ENCODE data around the gene STARD13.
"Not testable (repeated sequence)": the region's sequence is repeated elsewhere in the genome, so short reads cannot be mapped to it uniquely, and the experiment has no call there.

STARD13 gene

GRCh38 chr13:33250609-33251008 is 34.9 kb downstream of the STARD13 start:
- DNase-seq: no peak

DNA sequence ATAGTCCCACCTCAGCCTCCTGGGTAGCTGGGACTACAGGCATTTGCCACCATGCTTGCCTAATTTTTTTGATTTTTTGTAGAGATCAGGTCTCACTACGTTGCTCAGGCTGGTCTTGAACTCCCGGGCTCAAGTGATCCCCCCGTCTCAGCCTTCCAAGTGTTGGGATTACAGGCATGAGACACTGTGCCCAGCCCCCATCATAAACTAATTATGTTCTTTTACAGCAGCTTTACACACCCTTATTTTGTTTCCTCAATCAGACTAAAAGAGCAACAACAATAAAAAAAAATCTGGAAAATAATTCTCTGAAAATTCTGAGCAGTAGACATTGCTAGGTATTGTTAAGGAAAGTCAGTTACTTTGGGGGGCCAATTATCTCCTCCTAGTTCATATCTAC is 35.7 kb downstream of the STARD13 start:
- DNase-seq: no peak

- no peak for DNase-seq
Observed at GRCh38 chr13:33249066-33249465, 36.5 kb downstream of the STARD13 start.

DNA sequence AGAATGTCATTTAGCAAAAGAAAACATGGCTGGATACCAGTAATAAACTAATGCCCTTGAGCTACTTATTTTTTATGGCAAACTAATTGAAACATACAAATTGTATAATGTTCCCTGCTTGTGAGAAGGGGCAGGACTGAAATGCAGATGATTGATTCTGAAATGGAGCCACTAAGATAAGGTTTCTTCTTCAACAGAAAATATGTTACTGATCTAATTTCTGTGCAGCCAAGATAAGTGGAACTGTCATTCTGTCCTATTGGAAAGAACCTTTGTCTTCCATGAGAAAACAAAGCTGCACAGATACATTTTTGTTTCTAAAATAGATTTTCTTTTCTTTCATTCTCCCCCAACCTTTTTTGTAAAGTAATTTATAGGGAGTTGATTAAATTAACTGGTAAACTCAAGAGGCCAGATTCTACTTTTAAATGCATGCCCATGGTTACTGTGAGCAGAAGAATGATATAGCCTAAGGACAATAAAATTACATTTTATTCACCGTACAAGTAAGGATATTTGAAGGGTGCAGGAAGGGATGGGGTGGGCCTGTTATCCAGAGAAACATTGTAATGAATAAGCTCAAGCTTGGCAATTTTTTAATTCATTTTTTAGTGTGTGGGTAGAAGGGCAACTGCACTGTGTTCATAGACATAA is 39.9 kb downstream of the STARD13 start:
- no peak for DNase-seq

- no peak for DNase-seq
Observed at GRCh38 chr13:33244907-33245287, 40.7 kb downstream of the STARD13 start.

GRCh38 chr13:33244210-33244906 is 41.2 kb downstream of the STARD13 start:
- DNase-seq: no peak

- no peak for DNase-seq
Observed at GRCh38 chr13:33242984-33243617, 42.5 kb downstream of the STARD13 start.

- not testable (repeated sequence) for DNase-seq
Observed at GRCh38 chr13:33242372-33242771, 43.2 kb downstream of the STARD13 start.

- no peak for DNase-seq
Observed at GRCh38 chr13:33236021-33236420, 49.5 kb downstream of the STARD13 start.

DNA sequence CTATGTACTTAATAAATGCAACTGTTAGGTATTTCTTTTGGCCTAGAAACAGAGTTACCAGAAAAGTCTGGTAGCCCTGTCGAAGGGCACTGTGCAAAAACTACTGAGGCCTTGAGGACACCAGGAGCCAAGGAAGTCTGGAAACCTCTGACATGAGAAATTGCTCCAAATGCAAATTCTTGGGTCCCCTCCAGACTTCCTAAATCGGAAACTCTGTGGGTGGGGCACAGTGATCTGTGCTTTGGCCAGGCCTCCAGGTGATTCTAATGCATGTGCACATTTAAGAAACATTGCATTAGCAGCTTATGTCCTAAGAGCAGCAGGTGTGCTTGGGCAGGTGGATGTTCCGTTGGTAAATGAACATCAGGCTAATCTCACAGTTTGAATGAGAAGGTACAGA is 50.0 kb downstream of the STARD13 start:
- DNase-seq: no peak

DNA sequence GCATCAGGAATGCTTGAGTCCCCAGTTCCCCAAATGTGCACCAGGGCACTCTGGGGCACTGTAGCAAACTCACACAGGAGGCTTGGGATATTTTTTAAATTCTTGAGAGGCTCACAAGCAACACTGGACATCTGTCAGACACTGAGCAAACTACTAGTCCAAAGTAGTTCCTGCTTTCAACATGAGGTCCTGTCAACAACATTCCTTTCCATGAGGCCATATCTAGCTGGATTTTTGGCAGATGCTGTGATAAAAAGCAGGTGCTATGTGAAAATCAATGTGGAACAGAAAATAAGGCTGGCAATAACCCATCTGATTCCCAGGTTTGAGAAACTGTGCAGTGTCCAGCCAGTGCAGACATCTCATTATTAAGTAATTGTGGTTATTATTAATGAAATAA is 50.5 kb downstream of the STARD13 start:
- DNase-seq: no peak

DNA sequence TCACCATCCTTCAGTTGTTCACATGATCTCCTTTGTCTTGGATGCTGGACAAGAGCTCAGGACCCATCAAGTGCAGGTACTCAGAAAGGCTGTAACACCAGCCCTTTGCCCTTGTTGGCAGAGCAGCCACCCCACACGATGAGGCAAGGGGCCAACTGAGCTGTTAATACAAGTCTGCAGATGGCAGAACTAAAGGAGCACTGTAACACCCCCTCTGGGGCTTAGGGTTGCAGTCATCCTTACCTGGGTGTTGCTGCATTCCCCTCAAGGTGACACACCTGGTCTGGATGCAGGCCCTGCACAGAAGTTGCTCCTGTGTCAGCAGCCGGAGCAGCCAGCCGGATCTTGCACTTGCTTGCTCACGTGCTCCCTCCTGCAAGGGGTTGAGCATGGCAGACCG is 52.0 kb downstream of the STARD13 start:
- DNase-seq: no peak

- DNase-seq: no peak
Observed at GRCh38 chr13:33232883-33233282, 52.7 kb downstream of the STARD13 start.

- DNase-seq: no peak
Observed at GRCh38 chr13:33231339-33231738, 54.2 kb downstream of the STARD13 start.

GRCh38 chr13:33230178-33230881 is 55.2 kb downstream of the STARD13 start:
- DNase-seq: no peak

DNA sequence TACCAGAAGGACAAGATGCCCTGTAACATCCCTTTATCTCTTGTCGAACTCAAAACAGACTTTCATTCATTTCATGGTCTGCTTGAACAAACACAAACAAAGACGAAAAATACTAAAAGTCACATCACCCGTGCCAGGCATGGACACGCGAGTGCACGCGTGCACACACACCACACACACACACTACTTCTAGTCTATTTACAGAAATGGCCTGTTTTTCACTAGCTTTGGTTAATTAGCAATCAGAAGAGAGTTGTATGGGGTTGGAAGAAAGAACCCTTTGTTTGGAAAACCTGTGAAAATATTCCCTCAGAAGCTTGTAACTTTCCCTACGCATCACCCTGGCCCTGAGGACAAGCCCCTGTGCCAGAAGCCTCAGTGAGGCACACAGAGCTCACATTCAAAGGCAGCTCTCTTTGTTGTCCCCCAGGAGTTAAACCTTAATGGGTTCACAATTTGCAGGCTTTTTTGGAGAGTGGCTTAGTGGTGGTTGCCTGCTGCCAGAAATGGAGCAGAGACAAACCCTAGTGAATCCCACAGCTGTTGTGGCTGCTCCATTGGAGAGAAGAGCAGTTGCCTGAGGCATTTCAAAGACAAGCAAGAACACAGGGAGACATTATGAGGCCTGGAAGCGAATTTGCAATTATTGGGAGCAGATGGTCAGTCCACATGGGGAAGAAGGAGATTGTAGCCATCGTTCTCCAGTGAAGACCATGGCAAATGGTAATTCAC is 55.9 kb downstream of the STARD13 start:
- peak; percentile 68 to 80 for DNase-seq

- peak in 1 of 2 donors; percentile 79 for DNase-seq
Observed at GRCh38 chr13:33228648-33229445, 56.7 kb downstream of the STARD13 start.

DNA sequence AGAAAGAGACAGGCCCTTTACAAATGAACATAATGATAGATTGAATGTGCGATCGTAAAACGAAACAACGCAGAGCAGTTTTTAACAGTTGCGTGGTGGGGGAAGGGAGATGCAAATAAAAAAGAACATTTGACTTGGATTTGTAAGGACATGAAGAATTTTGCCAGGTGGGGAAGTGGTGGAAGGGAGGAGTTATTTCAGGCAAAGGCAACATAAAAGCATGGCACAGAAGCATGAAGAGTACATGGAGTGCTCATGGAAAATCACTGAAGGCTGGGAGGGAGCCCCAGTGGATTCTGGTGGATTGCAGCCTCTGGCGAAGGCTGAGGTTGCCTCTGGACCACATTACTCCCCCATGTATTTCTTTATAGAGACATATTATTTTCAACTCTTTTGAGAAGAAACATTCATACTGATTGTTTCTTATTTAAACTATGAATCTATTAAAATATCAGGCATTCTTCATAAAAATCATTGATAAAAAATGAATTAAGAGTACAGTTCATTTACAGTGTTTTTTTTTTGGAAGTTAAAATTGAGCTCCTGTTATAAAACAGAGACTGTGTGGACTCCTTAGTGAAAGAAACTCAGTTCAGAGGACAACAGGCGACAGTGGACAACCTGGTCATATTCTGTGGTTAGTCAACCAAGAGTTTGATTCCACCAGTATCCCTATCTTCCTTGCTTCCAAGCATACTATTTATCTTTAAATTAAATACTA is 57.5 kb downstream of the STARD13 start:
- DNase-seq: no peak

DNA sequence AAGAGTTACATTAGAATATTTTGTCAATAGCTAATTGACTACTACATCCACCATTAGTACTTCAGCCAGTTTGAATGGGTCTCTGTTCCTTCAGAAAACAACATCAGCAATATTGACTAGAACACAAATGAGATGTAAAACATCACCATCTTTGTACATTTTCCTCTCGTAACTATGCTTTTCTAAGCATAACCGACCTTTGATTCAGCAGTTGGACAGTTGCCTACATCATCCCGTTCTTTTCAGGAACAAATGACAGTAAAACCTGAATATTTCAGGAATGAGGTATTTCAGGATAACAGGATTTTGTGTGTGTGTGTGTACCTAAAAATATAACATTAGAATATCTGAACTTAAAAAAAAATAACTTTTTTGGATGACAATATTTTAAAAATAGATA is 60.9 kb downstream of the STARD13 start:
- no peak for DNase-seq

GRCh38 chr13:33224191-33224590 is 61.4 kb downstream of the STARD13 start:
- DNase-seq: no peak

DNA sequence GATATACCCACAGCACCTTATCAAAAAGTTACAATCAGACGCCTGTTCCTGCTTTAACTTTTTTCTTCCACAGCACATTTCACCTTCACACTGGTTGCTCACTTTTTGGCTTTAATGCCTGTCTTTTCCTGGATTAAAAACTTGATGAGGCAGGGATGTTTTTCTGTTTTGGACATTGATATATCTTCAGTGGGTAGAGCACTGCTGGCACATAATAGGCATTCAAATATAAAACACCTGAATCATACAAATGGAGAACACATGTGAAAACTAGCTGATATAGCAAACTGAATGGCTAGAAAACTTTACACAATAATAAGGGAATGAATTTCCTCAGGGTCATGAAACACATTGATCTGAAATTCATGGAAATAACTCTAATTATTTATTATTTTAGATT is 65.6 kb downstream of the STARD13 start:
- no peak for DNase-seq
